GM21390 (cell line): Measurements from ENCODE around the gene IMMP2L.
"Not testable (repeated sequence)": the region's sequence is repeated elsewhere in the genome, so short reads cannot be mapped to it uniquely, and the experiment has no call there.

Experiments used
- ATAC-seq: cut with Tn5 transposase; IDR thresholded peaks from one replicate; pipeline ENCODE4 v1.9.1; 2021; ENCODE audit not compliant: unreplicated experiment

Gene IMMP2L

DNA sequence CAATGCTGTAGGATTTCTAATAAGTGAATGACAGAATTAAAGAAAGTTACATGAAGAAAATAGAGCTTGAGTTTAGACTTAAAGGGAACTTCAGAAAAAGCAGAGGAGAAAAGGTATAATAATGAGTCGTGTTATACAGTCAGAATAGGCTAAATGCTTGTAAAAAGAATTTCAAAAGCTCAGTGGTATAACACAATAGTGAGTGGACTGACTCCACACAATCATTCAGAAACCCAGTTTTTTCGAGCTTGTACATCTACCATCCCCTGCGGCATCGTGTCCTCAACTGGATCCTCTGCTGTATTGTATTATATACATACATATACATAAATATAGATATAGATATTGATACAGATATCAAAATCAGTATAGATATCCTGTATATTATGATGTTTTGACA is 52.2 kb downstream of the IMMP2L start:
- ATAC-seq: no peak

DNA sequence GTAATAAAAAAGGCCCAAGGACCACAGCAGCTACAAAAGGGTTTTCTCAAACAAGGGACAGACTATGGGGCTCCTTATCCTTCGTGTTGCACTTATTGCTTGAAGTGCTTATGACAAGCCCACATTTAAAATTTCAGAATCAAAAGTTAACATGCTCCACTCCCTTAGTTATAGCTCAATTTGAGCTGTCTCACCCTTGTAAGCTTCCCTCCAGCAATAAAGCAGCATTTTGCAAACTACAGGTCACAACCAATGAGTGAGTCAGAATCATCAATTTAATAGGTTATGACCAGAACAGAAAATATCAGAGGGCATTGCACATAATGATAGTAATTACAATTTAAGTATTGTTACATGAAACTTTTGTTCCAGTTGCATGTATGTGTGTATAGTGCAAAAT is 53.0 kb downstream of the IMMP2L start:
- ATAC-seq: no peak

GRCh38 chr7:111508387-111508786 is 53.9 kb downstream of the IMMP2L start:
- ATAC-seq: no peak

DNA sequence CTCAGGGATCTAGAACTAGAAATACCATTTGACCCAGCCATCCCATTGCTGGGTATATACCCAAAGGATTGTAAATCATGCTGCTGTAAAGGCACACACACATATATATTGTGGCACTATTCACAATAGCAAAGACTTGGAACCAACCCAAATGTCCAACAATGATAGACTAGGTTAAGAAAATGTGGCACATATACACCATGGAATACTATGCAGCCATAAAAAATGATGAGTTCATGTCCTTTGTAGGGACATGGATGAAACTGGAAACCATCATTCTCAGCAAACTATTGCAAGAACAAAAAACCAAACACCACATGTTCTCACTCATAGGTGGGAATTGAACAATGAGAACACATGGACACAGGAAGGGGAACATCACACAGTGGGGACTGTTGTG is 56.9 kb downstream of the IMMP2L start:
- not testable (repeated sequence) for ATAC-seq

GRCh38 chr7:111501799-111502198 is 60.5 kb downstream of the IMMP2L start:
- not testable (repeated sequence) for ATAC-seq

DNA sequence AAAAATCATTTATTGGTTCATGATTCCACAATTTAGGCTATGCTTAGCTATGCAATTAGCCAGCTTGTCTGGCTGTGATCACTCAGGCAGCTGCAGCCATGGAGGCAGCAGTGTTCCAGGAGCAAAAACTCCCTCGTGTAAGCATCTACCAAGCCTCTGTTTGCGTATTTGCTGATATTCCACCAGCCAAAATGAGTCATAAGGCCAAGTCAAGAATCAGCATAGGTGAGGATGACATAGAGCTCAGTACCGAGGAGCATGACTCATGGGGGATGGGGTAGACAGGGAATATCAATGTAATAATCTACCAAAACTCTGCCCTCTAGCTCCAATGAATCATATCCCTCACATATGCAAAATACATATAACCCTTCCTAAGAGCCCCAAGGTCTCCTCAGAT is 63.3 kb downstream of the IMMP2L start:
- ATAC-seq: no peak

DNA sequence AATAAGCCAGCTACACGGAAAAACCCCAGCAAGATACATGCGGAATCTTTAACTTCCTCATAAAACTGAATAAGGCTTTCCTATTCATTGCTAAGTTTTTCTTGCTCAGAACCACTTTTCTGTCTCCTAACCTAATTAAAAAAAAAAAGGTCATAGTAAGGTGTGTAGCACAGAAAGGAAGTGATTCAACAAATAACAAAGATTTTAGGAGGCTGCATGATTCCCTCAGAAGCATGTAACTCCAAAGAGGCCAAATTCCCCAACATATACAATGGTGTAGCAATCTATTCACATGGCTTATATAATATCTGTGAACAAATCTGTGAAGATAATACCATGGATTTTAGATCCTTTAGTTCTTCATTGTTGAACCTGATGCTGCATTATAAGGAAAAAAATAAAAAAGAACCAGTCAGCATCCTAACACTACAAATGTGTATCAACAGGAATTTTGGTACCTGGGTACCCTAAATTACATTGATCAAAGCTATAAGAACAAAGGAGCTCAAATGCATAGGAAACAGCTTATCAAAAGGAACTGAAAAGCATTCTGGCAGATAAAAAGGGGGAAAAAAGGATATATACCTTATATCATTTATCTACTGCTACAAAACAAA is 63.8 kb downstream of the IMMP2L start:
- ATAC-seq: no peak

DNA sequence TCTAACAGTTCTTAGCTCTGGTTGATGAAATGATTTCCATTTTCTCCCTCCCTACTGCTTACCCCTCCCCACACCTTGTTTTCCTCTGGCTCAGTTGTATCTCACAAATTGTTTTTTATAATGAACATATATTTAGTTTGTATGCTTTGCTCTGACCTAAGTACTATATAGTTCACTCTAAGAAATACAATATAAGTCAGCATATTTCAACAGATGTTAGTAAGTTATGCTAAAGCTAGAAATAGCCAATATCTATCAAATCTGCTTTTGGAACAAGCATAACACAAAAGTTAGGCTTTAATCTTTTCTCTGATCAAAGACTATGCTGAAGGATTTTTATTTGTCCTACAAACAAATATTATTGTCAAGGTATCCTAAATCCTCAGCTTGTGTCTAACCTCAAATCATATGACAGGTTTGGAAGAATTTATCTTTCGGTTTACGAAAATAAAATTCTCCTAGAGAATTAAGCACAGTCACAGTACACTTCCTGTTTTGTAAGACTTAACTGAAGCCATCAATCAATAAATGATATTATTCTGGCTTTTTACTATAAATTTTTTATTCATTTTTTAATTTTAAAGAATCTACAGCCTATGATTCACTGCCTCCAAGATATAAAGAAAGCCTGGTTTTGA is 67.0 kb downstream of the IMMP2L start:
- ATAC-seq: no peak

DNA sequence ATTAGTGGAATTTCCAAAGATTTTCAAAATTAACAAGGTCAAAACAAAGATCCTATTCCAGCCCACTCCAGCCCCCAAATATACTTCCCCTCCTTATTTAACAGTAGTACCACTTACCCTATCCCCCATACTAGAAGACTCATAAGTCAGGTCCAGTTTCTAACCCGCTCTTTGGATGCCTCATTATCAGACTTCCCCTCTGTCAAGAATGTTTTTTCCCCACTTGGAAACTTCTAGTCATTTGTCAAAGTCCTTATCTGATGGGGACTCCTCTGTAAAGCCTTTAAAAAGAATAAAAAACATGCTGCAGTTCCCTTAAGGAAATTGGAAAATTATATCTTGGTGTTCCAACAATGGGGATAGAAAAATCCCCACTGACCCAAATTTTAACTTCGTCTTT is 70.1 kb downstream of the IMMP2L start:
- no peak for ATAC-seq

- peak; percentile 69 for ATAC-seq
Observed at GRCh38 chr7:111486472-111487142, 75.7 kb downstream of the IMMP2L start.

GRCh38 chr7:111485701-111486380 is 76.5 kb downstream of the IMMP2L start:
- no peak for ATAC-seq

- ATAC-seq: no peak
Observed at GRCh38 chr7:111483078-111483477, 79.2 kb downstream of the IMMP2L start.

- ATAC-seq: no peak
Observed at GRCh38 chr7:111477462-111478225, 84.6 kb downstream of the IMMP2L start.

GRCh38 chr7:111476586-111477293 is 85.6 kb downstream of the IMMP2L start:
- ATAC-seq: no peak

DNA sequence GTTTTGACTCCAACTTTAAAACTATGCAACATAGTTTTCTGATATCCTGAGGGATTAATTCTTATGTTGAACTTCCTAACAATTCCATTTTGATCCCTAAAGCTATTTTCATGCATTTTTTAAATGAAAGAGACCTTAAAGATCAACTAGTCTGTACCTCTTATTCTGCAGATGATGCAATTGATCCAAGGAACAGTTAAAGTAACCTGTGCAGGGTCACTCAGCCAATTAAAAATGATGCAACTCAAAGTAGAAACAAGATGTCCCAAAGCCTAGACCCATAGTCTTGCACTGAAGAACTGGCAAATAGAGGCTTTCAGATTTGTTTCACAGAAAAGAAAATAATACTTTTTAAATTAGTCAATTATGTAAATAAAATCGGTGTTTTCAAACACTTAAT is 86.3 kb downstream of the IMMP2L start:
- no peak for ATAC-seq

DNA sequence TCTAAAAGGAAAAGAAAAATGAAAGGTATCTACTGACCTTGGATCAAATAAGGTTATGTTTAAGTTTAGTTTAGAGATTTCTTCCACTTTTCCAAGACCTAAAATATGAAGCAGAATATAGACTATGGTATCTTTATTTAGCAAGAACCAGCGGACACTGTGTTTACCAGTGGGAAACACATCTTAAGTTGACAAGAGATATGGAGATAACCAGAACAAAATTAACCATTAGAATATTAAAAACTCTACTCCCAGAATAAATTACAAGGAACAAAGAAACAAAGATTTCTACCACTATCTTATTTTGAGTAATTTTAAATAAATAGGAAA is 86.9 kb downstream of the IMMP2L start:
- ATAC-seq: no peak

DNA sequence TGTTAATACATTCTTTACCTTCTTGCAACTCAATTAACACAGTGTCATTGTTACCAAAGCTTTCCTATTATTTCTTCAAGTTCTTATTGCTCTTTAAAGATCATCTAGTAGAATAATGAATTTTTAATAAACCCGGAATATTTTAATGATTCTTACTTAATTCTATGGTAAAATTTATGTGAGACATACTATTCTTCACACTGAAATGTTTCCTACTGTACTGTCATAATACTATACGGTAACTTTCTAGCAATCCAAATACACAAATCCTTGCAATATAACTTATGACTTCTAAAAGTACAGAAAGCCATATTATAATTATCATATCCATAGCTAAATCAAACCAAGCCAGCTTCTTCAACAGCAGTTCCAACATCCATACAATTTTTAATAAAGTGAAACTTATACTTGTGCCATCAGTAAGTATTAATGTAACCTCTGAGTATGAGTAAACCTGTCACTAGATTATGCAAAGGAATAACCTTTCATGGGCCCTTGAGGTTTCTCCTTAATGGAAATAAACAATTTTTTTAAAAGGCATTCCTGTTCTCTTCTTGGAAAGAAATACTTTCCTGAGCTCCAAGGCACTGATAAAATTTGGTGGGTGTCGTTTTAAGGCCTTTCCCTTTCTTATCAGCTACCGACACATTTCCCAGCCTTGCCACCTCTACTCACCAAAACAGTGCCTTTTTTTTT is 87.4 kb downstream of the IMMP2L start:
- no peak for ATAC-seq

DNA sequence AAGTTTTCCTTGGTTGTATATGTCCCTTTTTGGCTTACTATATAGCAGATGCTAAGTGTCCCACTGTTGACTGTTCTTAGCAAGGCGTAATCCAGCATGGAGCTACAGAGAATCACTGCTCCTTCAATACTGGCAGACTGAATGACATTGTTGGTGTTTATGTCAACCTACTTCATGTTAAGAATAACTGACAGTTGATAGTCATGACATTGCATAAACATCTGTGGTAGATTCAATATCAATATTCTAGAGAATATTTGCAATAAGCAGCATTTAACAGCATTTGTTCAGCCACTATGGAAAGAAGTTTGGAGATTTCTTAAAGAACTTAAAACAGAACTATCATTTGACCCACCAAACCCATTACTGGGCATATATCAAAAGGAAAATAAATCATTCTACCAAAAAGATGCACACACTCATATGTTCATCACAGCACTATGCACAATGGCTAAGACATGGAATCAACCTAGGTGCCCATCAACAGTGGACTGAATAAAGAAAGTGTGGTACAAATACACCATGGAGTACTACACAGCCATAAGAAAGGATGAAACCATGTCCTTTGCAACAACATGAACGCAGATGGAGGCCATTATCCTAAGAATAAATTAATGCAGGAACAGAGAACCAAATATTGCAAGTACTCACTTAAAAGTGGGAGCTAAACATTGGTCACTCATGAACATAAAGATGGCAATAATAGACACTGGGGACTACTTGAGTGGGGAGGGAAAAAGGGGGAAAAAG is 88.7 kb downstream of the IMMP2L start:
- no peak for ATAC-seq

- ATAC-seq: no peak
Observed at GRCh38 chr7:111470998-111471397, 91.3 kb downstream of the IMMP2L start.
